Chondrocyte (in vitro differentiated cells): Measurements from ENCODE around the gene PXMP4. TPM values are rescaled to one million over a fixed set of nuclear protein-coding genes. Genes with fewer than 3 reads are reported as not detected.

ENCODE experiments used
- DNase-seq: peaks from one replicate; pipeline ENCODE4 v3.0.0; 2021; ENCODE audit warnings: mixed read lengths, low spot score
- H3K27ac Mint-ChIP-seq: one replicate; pipeline ENCODE4 v1.8.0; 2021; ENCODE audit warnings: mild to moderate bottlenecking, moderate library complexity, mixed read lengths; ENCODE audit not compliant: unreplicated experiment
- H3K27me3 Mint-ChIP-seq: 2 replicates; pipeline ENCODE4 v1.8.0; 2021; ENCODE audit warnings: low read depth, mixed read lengths
- H3K36me3 Mint-ChIP-seq: 2 replicates; pipeline ENCODE4 v1.8.0; 2021; ENCODE audit warnings: low read depth, mixed read lengths
- H3K4me1 Mint-ChIP-seq: 2 replicates; pipeline ENCODE4 v1.8.0; 2021; ENCODE audit warnings: low read depth, mild to moderate bottlenecking, mixed read lengths
- H3K4me3 Mint-ChIP-seq: one replicate; pipeline ENCODE4 v1.8.0; 2021; ENCODE audit warnings: mild to moderate bottlenecking, moderate library complexity, mixed read lengths; ENCODE audit not compliant: unreplicated experiment
- H3K9me3 Mint-ChIP-seq: 2 replicates; pipeline ENCODE4 v1.8.0; 2021; ENCODE audit warnings: low read depth, mixed read lengths
- CTCF ChIP-seq: fragments of 200-600 bp; sonication (generic); IDR thresholded peaks from 2 replicates; pipeline ENCODE4 v1.5.0; 2021; ENCODE audit warnings: antibody characterized with exemption, mild to moderate bottlenecking, moderate library complexity
- total RNA-seq: library from RNA; stranded (reverse); gene quantifications from 3 replicates; pipeline ENCODE4 v1.2.1, GENCODE V29; 2021

Gene PXMP4
- total RNA-seq, 1 donor from 2014 or later: 6.4 TPM

DNA sequence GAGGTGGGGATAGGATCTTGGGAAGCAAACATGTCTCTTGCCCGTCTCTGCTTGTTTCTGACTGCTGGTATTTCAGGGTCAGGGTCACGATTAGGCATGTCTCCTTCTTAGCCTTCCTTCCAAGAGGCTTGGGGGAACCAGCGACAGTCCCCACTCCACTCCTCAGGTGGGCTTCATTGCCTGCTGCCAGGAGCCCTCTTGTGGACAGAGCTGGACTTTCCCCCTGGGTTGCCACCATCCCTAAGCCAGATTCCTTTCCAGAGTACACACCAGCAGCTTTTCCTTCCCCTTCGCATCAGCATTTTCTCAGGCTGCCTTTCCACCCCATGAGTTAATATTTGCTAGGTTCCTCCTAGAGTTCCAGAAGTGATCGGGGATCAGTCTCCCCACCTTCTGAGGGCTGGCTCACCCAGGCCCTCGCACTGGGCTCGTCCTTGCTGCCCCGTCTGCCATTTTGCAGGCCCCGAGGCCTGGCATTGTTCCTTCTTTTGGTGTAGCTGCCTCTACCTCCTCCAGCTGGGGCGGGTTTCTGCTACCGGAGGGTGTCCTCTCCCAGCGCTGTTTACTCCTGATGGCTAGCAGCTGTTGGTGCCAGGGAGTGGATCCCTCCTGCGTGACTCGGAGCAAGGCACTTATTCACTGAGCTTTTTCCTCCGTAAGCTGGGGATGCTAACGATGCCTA is 66.8 kb downstream of the PXMP4 start:
- H3K9me3 Mint-ChIP-seq: no peaks in the 10 kb centered on the region
- H3K4me3 Mint-ChIP-seq: no peak overlapping the region
- peak; percentile 37 for DNase-seq
- TF ChIP-seq CTCF: peak; percentile 94
- peaks cover 2% of the 10 kb centered on the region for H3K36me3 Mint-ChIP-seq
- no peak overlapping the region for H3K27ac Mint-ChIP-seq
- no peaks in the 10 kb centered on the region for H3K27me3 Mint-ChIP-seq
- peaks cover 9% of the 10 kb centered on the region for H3K4me1 Mint-ChIP-seq

Other genes with a start within 250 kb of the PXMP4 start
- 14.7 to 23.6 TPM (median 23.5 TPM) in 3 replicates for gene CBFA2T2, start 230.2 kb downstream of the PXMP4 start, total RNA-seq
- gene C20orf144, start 58.0 kb downstream of the PXMP4 start, total RNA-seq: 0.10 to 0.17 TPM in 2 of 3 replicates, not detected in the other
- 0.60 to 2.5 TPM (median 2.3 TPM) in 3 replicates for gene ACTL10, start 53.4 kb downstream of the PXMP4 start, total RNA-seq
- 23.5 to 35.5 TPM (median 32.5 TPM) in 3 replicates for gene NECAB3, start 45.9 kb downstream of the PXMP4 start, total RNA-seq
- 7.5 to 17.0 TPM (median 7.6 TPM) in 3 replicates for gene E2F1, start 33.9 kb downstream of the PXMP4 start, total RNA-seq
- 2.7 to 3.1 TPM (median 2.8 TPM) in 3 replicates for gene ZNF341, start 11.7 kb upstream of the PXMP4 start, total RNA-seq
- 78.8 to 124 TPM (median 122 TPM) in 3 replicates for gene CHMP4B, start 91.0 kb upstream of the PXMP4 start, total RNA-seq